ENCODE results near the gene AVP.

DNA sequence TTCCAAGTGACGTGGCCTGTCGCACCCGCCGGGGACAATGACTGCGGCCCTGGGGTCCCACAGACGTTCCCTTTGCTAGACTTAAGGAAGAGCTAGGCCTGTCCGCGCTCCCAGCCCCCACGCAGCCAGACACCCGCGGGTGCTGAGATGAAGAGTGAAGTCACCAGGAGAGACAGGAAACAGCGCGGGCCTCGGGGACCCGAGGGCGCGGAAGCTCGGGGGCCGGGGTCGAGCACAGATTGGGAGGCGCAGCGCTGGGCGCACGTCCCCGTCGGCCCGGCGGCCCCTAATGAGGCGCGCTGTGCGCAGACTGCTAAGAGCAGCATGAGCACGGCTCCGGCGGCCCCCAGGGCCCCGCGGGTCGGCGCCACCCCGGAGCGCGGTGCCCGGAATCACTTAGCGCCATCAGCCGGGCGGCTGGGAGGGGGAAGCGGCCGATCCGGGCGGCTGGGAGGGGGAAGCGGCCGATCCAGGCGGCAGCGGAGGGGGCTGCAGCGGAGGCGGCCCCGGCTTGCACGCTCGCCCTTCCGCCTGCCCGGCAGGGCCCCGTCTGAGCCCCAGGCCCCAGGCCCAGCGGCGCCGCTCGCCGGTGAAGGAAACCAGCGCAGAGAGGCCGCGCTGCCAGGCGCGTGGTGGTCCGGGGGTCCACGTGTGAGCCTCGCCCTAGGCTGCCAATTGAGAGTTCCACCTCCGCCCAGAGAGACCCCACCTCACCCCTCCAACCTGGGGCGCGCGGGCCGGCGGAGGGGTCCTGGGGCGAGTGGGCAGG lies 8.3 kb upstream of the AVP start:
- TF ChIP-seq CTCF (IDR thresholded peaks at IDR 0.05; ENCODE audit: poor library complexity) (no peak), EZH2 (IDR thresholded peaks at IDR 0.05; ENCODE audit: borderline replicate concordance) (no peak)

Data from hepatocyte (in vitro differentiated cells).